MM.1S (cell line): ENCODE data around the gene SNX18.

Experiments
- DNase-seq: peaks from one replicate; pipeline ENCODE4 v3.0.0-alpha.2; 2015
- H2AFZ ChIP-seq: fragments of 300-600 bp; sonication (generic); 2 replicates; pipeline ENCODE4 v1.6.0; 2016; ENCODE audit warnings: antibody characterized with exemption, low read length
- H3F3A ChIP-seq: fragments of 300-600 bp; sonication (generic); 2 replicates; pipeline ENCODE4 v1.6.1; 2016; ENCODE audit warnings: mild to moderate bottlenecking, antibody characterized with exemption, low read length, moderate library complexity, mixed read lengths; ENCODE audit not compliant: insufficient read depth
- H3K27ac ChIP-seq: fragments of 300-600 bp; sonication (generic); 2 replicates; pipeline ENCODE4 v1.5.1; 2016; ENCODE audit warnings: mild to moderate bottlenecking, low read length
- H3K27me3 ChIP-seq: fragments of 300-600 bp; sonication (generic); replicated peaks from 2 replicates; pipeline ENCODE4 v1.6.0; 2016; ENCODE audit warnings: low read length; ENCODE audit not compliant: insufficient read depth
- H3K36me3 ChIP-seq: fragments of 300-600 bp; sonication (generic); replicated peaks from 2 replicates; pipeline ENCODE4 v1.6.1; 2016; ENCODE audit warnings: mild to moderate bottlenecking, low read length, mixed read lengths; ENCODE audit not compliant: insufficient read depth
- H3K4me1 ChIP-seq: fragments of 300-600 bp; sonication (generic); 2 replicates; pipeline ENCODE4 v1.6.1; 2016; ENCODE audit warnings: low read length, mixed read lengths
- H3K4me2 ChIP-seq: fragments of 300-600 bp; sonication (generic); 2 replicates; pipeline ENCODE4 v1.6.0; 2016; ENCODE audit warnings: low read depth, low read length
- H3K4me3 ChIP-seq: fragments of 300-600 bp; sonication (generic); 2 replicates; pipeline ENCODE4 v1.5.1; 2016; ENCODE audit warnings: low read length, mixed read lengths
- H3K79me2 ChIP-seq: fragments of 300-600 bp; sonication (generic); 2 replicates; pipeline ENCODE4 v1.6.1; 2016; ENCODE audit warnings: mixed run types, low read length, mixed read lengths
- H3K9ac ChIP-seq: fragments of 300-600 bp; sonication (generic); 2 replicates; pipeline ENCODE4 v1.6.1; 2016; ENCODE audit warnings: low read length, mixed read lengths
- H3K9me2 ChIP-seq: fragments of 300-600 bp; sonication (generic); replicated peaks from 2 replicates; pipeline ENCODE4 v1.6.1; 2016; ENCODE audit warnings: mild to moderate bottlenecking, low read length, mixed read lengths; ENCODE audit not compliant: insufficient read depth
- H3K9me3 ChIP-seq: fragments of 300-600 bp; sonication (generic); replicated peaks from 2 replicates; pipeline ENCODE4 v1.6.1; 2016; ENCODE audit warnings: mild to moderate bottlenecking, low read length, mixed read lengths; ENCODE audit not compliant: insufficient read depth
- H4K20me1 ChIP-seq: fragments of 300-600 bp; sonication (generic); 2 replicates; pipeline ENCODE4 v1.6.1; 2016; ENCODE audit warnings: mild to moderate bottlenecking, low read length, moderate library complexity, mixed read lengths; ENCODE audit not compliant: insufficient read depth
- CTCF ChIP-seq: fragments of 300-600 bp; sonication (generic); IDR thresholded peaks from 2 replicates; pipeline ENCODE4 v1.5.1; 2016; ENCODE audit warnings: antibody characterized with exemption, low read length, mixed read lengths
- EZH2 ChIP-seq: fragments of 300-600 bp; sonication (generic); optimal IDR thresholded peaks from 2 replicates; pipeline ENCODE3; 2017; ENCODE audit warnings: low read depth, mild to moderate bottlenecking, antibody characterized with exemption, low read length, mixed read lengths
- EZH2phosphoT487 ChIP-seq: fragments of 300-600 bp; sonication (generic); IDR thresholded peaks from 2 replicates; pipeline ENCODE4 v1.6.1; 2018; ENCODE audit warnings: antibody characterized with exemption, low read length

Gene SNX18

GRCh38 chr5:54561651-54562050 lies 44.1 kb downstream of the SNX18 start:
- Histone ChIP-seq H3K9me3 (no peaks in the 10 kb centered on the region), H3F3A (no peaks in the 10 kb centered on the region), H3K4me1 (no peaks in the 10 kb centered on the region), H3K27me3 (no peaks in the 10 kb centered on the region), H3K27ac (no peak overlapping the region), H3K4me2 (no peak overlapping the region), H3K9ac (no peak overlapping the region), H3K36me3 (no peaks in the 10 kb centered on the region), H3K9me2 (no peaks in the 10 kb centered on the region), H3K79me2 (no peaks in the 10 kb centered on the region), H3K4me3 (no peak overlapping the region), H2AFZ (no peak overlapping the region), H4K20me1 (no peaks in the 10 kb centered on the region)
- DNase-seq = no peak
- TF ChIP-seq CTCF (no peak), EZH2phosphoT487 (no peak), EZH2 (no peak)

- Histone ChIP-seq H2AFZ (no peak overlapping the region), H3K4me1 (no peaks in the 10 kb centered on the region), H3K27ac (no peak overlapping the region), H3K4me2 (no peak overlapping the region), H3K9me3 (no peaks in the 10 kb centered on the region), H3K79me2 (no peaks in the 10 kb centered on the region), H3K36me3 (no peaks in the 10 kb centered on the region), H4K20me1 (no peaks in the 10 kb centered on the region), H3K27me3 (no peaks in the 10 kb centered on the region), H3K9ac (no peak overlapping the region), H3K9me2 (no peaks in the 10 kb centered on the region), H3K4me3 (no peak overlapping the region), H3F3A (no peaks in the 10 kb centered on the region)
- DNase-seq = no peak
- TF ChIP-seq EZH2phosphoT487 (no peak), EZH2 (no peak), CTCF (no peak)
These were observed 45.7 kb downstream of the SNX18 start for GRCh38 chr5:54563083-54563761.

GRCh38 chr5:54567996-54568395 lies 50.4 kb downstream of the SNX18 start:
- no peak overlapping the region for H3K9ac ChIP-seq
- H3K4me3 ChIP-seq = no peak overlapping the region
- H4K20me1 ChIP-seq = no peaks in the 10 kb centered on the region
- H3K27ac ChIP-seq = no peak overlapping the region
- no peaks in the 10 kb centered on the region for H3K79me2 ChIP-seq
- no peaks in the 10 kb centered on the region for H3K4me1 ChIP-seq
- no peak for TF ChIP-seq EZH2
- no peak for TF ChIP-seq CTCF
- no peak for TF ChIP-seq EZH2phosphoT487
- H3K27me3 ChIP-seq = no peaks in the 10 kb centered on the region
- no peaks in the 10 kb centered on the region for H3K9me2 ChIP-seq
- no peak for DNase-seq
- no peak overlapping the region for H3K4me2 ChIP-seq
- no peak overlapping the region for H2AFZ ChIP-seq
- no peaks in the 10 kb centered on the region for H3F3A ChIP-seq
- no peaks in the 10 kb centered on the region for H3K9me3 ChIP-seq
- no peaks in the 10 kb centered on the region for H3K36me3 ChIP-seq
